ENCODE results near the gene TMEM165. TPM values are rescaled to one million over a fixed set of nuclear protein-coding genes. Genes with fewer than 3 reads are reported as not detected.
A peak's percentile ranks its signal among the peaks of the same experiment; 100 is the strongest.

The TMEM165 gene
- total and polyA plus RNA-seq, 9 of the 15 experiments (the other 6 are each of a cell fraction or from before 2014, with no cell fraction given), result 21.3 to 145 (median 96.8) TPM

- no peak overlapping the region for H3K27ac ChIP-seq (ENCODE audit: extremely low read depth, low read depth, low read length)
- no peak overlapping the region for H3K9ac ChIP-seq (ENCODE audit: insufficient read depth in 1 of 2, low read depth in 2 of 2, low read length in 2 of 2)
- in situ Hi-C loops (cut with MboI), result loop anchor here (10.0 kb wide), 1 partner anchor 499 kb away; the partner anchor contains the start of gene EXOC1
- no peak overlapping the region for H2AFZ ChIP-seq (ENCODE audit: low read depth, low read length)
- peaks cover 22% of the 10 kb centered on the region for H3K36me3 ChIP-seq (ENCODE audit: control insufficient read depth, insufficient read depth, low read length)
- 77% methylated on average over 6 of the region's 6 CpGs for WGBS (ENCODE audit: insufficient coverage, low coverage, missing lambda C conversion rate)
- H3K79me2 ChIP-seq (ENCODE audit: control insufficient read depth, insufficient read depth, low read length), result no peaks in the 10 kb centered on the region
- no peaks in the 10 kb centered on the region for H3K9me1 ChIP-seq (ENCODE audit: control insufficient read depth, insufficient read depth, low read length)
- CTCF ChIA-PET (ENCODE audit: low intra/inter-chr PET ratio), result no interaction called here
- intact Hi-C loops (cut with micrococcal nuclease), result no loop called here
- FAIRE-seq, result no peak
- POLR2A ChIA-PET, result interaction anchor here (2.4 kb wide), 1 partner anchor 10 kb away, joined by 11 read pairs; the partner anchor contains the start of gene SRD5A3
- DNase-seq (ENCODE audit: extremely low read depth in 1 of 4, low spot score in 3 of 4), result no peak
- no peak overlapping the region for H3K4me2 ChIP-seq (ENCODE audit: insufficient read depth, low read length)
- H4K20me1 ChIP-seq (replicated peaks; ENCODE audit: control insufficient read depth, insufficient read depth, low read length), result no peaks in the 10 kb centered on the region
- H3K4me3 ChIP-seq, result no peak overlapping the region
- ATAC-seq, result no peak
- H3K4me1 ChIP-seq (replicated peaks in 1 of 2; ENCODE audit: control insufficient read depth in 2 of 2, insufficient read depth in 2 of 2, low read length in 2 of 2), result peaks cover 0 to 16% of the 10 kb centered on the region in 2 experiments; a peak in 3 of 5 replicates
- H3K27me3 ChIP-seq (ENCODE audit: control insufficient read depth in 2 of 2, insufficient read depth in 2 of 2, low read length in 2 of 2), result no peaks in the 10 kb centered on the region
- no peaks in the 10 kb centered on the region; the same call in 1 of the 2 replicates for H3K9me3 ChIP-seq (replicated peaks; ENCODE audit: control insufficient read depth, insufficient read depth, low read depth, low read length)
- TF ChIP-seq RBM25 (IDR thresholded peaks at IDR 0.05; ENCODE audit: low read depth, low read length, severe bottlenecking), result peak; percentile 98
- TF ChIP-seq EP400 (IDR thresholded peaks at IDR 0.05), result no peak
- peak; percentile 65 for TF ChIP-seq ADNP (tag; IDR thresholded peaks at IDR 0.05)
- no peak for TF ChIP-seq SETDB1 (IDR thresholded peaks at IDR 0.05; ENCODE audit: low read length)
- peak; percentile 66 for TF ChIP-seq ZFP36 (IDR thresholded peaks at IDR 0.05; ENCODE audit: low read depth, low read length, partially characterized antibody)
- peak in 1 of 2 experiments; percentile 51; a peak in 1 of 4 replicates for TF ChIP-seq RCOR1 (IDR thresholded peaks at IDR 0.05; ENCODE audit: borderline replicate concordance in 1 of 2, low read depth in 2 of 2, low read length in 2 of 2)
- TF ChIP-seq KDM1A (IDR thresholded peaks at IDR 0.05), result peak; percentile 39 to 73; a peak in 2 of 4 replicates
- TF ChIP-seq THAP12 (CRISPR knock-in tag; IDR thresholded peaks at IDR 0.05), result no peak
- peak; percentile 61; the same call in 1 of the 2 replicates for TF ChIP-seq SMARCA5 (IDR thresholded peaks at IDR 0.05)
- TF ChIP-seq BCOR (IDR thresholded peaks at IDR 0.05), result peak; percentile 95
- no TSS peak for BruUV-seq (replicated peaks)
Measured at GRCh38 chr4:55355555-55355954, 40.2 kb upstream of the TMEM165 start.
